Right atrium auricular region (tissue), 2 donors: ENCODE results near the gene LGMN. TPM values are rescaled to one million over a fixed set of nuclear protein-coding genes. Genes with fewer than 3 reads are reported as not detected.
A peak's percentile ranks its signal among the peaks of the same experiment; 100 is the strongest.
"Not testable (repeated sequence)": the region's sequence is repeated elsewhere in the genome, so short reads cannot be mapped to it uniquely, and the experiment has no call there.

ENCODE experiments used
- DNase-seq: peaks from one replicate; pipeline ENCODE4 v3.0.0-alpha.2; 2019; ENCODE audit warnings: low spot score
- H3K27ac ChIP-seq, 2 donors: fragments of 200-600 bp; sonication (generic); 1 replicate in 1 of 2; 2 replicates in 1 of 2; pipeline ENCODE4 v1.5.1; 2016 to 2019
- H3K27me3 ChIP-seq, 2 donors: fragments of 200-600 bp; sonication (generic); one replicate each; pipeline versions ENCODE4 v1.5.1 to v1.6.0; 2017 to 2019
- H3K36me3 ChIP-seq: fragments of 200-600 bp; sonication (generic); one replicate; pipeline ENCODE4 v1.5.1; 2016
- H3K4me1 ChIP-seq, 2 donors: fragments of 200-600 bp; sonication (generic); one replicate each; pipeline versions ENCODE4 v1.5.1 to v1.6.0; 2017 to 2019
- H3K4me3 ChIP-seq, 2 donors: fragments of 200-600 bp; sonication (generic); 1 replicate in 1 of 2; 2 replicates in 1 of 2; pipeline ENCODE4 v1.5.1; 2017 to 2019; ENCODE audit warnings: mild to moderate bottlenecking in 1 of 2, moderate library complexity in 1 of 2
- H3K9me3 ChIP-seq, 2 donors: fragments of 200-600 bp; sonication (generic); one replicate each; pipeline ENCODE4 v1.5.1; 2019
- CTCF ChIP-seq, 2 donors: fragments of 200-600 bp; sonication (generic); IDR thresholded peaks; one replicate each; pipeline ENCODE4 v1.5.1; 2019; ENCODE audit warnings: antibody characterized with exemption in 2 of 2
- total RNA-seq, 2 donors: library from RNA; depleted of rRNA; stranded (reverse); fragments of >200 nt; gene quantifications; one replicate each; pipeline ENCODE4 v1.1.0, GENCODE V29; 2016

LGMN gene
- total RNA-seq, 2 donors from 2014 or later: 65.6 to 109 TPM

- Histone ChIP-seq H3K9me3 (no peaks in the 10 kb centered on the region), H3K27ac (no peak overlapping the region), H3K36me3 (no peaks in the 10 kb centered on the region), H3K4me3 (no peak overlapping the region), H3K27me3 (no peaks in the 10 kb centered on the region), H3K4me1 (no peaks in the 10 kb centered on the region)
- no peak for DNase-seq
- TF ChIP-seq CTCF (IDR thresholded peaks at IDR 0.05): no peak
Observed at GRCh38 chr14:92756446-92756845, 8.0 kb upstream of the LGMN start.

GRCh38 chr14:92755495-92755894 is 7.1 kb upstream of the LGMN start:
- Histone ChIP-seq H3K4me1 (peaks cover 0 to 5% of the 10 kb centered on the region in 2 donors), H3K27ac (no peak overlapping the region)
- TF ChIP-seq CTCF (IDR thresholded peaks at IDR 0.05): no peak

GRCh38 chr14:92754966-92755365 is 6.5 kb upstream of the LGMN start:
- TF ChIP-seq CTCF (IDR thresholded peaks at IDR 0.05): no peak

More at GRCh38 chr14:92755495-92755894, 7.1 kb upstream of the LGMN start:
- H3K9me3 ChIP-seq: no peaks in the 10 kb centered on the region
- H3K36me3 ChIP-seq: no peaks in the 10 kb centered on the region
- H3K27me3 ChIP-seq: no peaks in the 10 kb centered on the region
- DNase-seq: no peak
- no peak overlapping the region for H3K4me3 ChIP-seq

GRCh38 chr14:92753250-92753649 is 4.8 kb upstream of the LGMN start:
- no peaks in the 10 kb centered on the region for H3K27me3 ChIP-seq
- no peak overlapping the region for H3K4me3 ChIP-seq
- peaks cover 0 to 6% of the 10 kb centered on the region in 2 donors for H3K4me1 ChIP-seq
- no peaks in the 10 kb centered on the region for H3K36me3 ChIP-seq
- DNase-seq: no peak
- no peak overlapping the region for H3K27ac ChIP-seq
- no peak for TF ChIP-seq CTCF (IDR thresholded peaks at IDR 0.05)
- no peaks in the 10 kb centered on the region for H3K9me3 ChIP-seq

More at GRCh38 chr14:92754966-92755365, 6.5 kb upstream of the LGMN start:
- DNase-seq: no peak
- H3K4me1 ChIP-seq: peaks cover 0 to 6% of the 10 kb centered on the region in 2 donors
- no peaks in the 10 kb centered on the region for H3K9me3 ChIP-seq
- H3K36me3 ChIP-seq: no peaks in the 10 kb centered on the region
- H3K4me3 ChIP-seq: no peak overlapping the region
- no peaks in the 10 kb centered on the region for H3K27me3 ChIP-seq
- H3K27ac ChIP-seq: no peak overlapping the region

GRCh38 chr14:92751819-92752218 is 3.4 kb upstream of the LGMN start:
- Histone ChIP-seq H3K36me3 (no peaks in the 10 kb centered on the region), H3K4me1 (peaks cover 0 to 15% of the 10 kb centered on the region in 2 donors), H3K4me3 (no peak overlapping the region), H3K27me3 (no peaks in the 10 kb centered on the region), H3K9me3 (no peaks in the 10 kb centered on the region), H3K27ac (peak overlapping the region; percentile 68 to 76)
- no peak for DNase-seq
- no peak for TF ChIP-seq CTCF (IDR thresholded peaks at IDR 0.05)

- no peak for TF ChIP-seq CTCF (IDR thresholded peaks at IDR 0.05)
- H3K4me1 ChIP-seq: peaks cover 0 to 15% of the 10 kb centered on the region in 2 donors
- no peaks in the 10 kb centered on the region for H3K9me3 ChIP-seq
- H3K27me3 ChIP-seq: no peaks in the 10 kb centered on the region
- DNase-seq: no peak
- H3K27ac ChIP-seq: peak overlapping the region; percentile 68 to 76
- H3K4me3 ChIP-seq: no peak overlapping the region
- no peaks in the 10 kb centered on the region for H3K36me3 ChIP-seq
Observed at GRCh38 chr14:92750994-92751400, 2.6 kb upstream of the LGMN start.

- H3K9me3 ChIP-seq, H3K27me3 ChIP-seq, H3K36me3 ChIP-seq, H3K4me3 ChIP-seq, DNase-seq: not testable (repeated sequence)
- H3K27ac ChIP-seq: peak overlapping the region; percentile 68 to 76
- H3K4me1 ChIP-seq: peaks cover 0 to 15% of the 10 kb centered on the region in 2 donors
Observed at GRCh38 chr14:92750222-92750728, 1.8 kb upstream of the LGMN start.
